HG02623 (cell line): ENCODE data around the gene PTPA.
"Not testable (repeated sequence)": the region's sequence is repeated elsewhere in the genome, so short reads cannot be mapped to it uniquely, and the experiment has no call there.

Source experiments
- ATAC-seq: cut with Tn5 transposase; IDR thresholded peaks from one replicate; pipeline ENCODE4 v1.9.1; 2021; ENCODE audit warnings: moderate library complexity; ENCODE audit not compliant: unreplicated experiment

Gene PTPA

GRCh38 chr9:129108805-129109536 is 2.2 kb upstream of the PTPA start:
- ATAC-seq = no peak

DNA sequence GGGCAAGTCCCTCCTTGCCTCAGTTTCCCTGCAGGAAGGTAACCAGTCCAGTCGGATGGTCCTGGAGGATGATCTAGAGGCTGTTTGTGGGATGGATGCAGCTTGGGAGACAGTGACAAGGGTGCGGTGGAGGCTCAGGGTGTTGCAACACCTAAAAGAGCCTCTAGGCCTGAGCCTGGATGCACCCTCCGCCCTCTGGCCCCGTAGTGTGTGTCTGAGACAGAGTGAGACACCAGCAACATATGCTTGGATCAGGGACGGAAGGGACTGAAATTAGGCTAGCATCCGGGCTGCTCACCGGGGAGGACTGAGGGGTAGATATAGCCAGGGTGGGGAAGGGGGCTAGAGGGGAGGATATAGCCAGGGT is 1.7 kb upstream of the PTPA start:
- ATAC-seq = no peak

- ATAC-seq = peak; percentile 2
These were observed 1.1 kb upstream of the PTPA start for GRCh38 chr9:129109952-129110739.

DNA sequence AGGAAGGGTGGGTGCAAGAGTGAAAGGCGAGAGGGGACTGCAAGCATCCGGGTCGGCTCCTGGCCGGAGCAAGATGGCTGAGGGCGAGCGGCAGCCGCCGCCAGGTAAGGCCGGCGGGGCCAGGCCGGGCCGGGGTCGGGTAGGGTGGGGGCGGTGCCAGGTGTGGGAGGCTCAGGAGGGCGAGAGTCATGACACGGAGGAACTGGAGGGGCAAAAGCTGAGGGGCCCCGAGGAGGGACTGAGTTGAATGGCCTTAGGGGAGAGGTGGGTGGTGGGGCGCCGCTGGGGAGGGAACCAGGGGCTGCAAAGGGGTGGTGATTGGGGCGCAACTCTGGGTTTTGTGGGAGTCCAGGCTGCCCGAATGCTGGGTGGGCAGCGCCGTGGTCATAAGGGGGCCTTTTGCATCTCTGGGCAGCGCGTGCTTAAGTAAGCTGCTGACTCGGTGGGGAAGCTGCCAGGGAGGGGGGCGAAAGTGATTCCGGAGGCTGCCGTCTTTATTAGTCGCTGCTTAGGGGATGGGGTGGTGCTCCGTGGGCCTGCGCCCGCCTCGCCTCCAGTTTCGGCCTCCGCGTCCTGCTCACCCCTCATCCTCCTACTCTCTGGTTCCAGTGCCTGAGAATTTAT is 425 bp downstream of the PTPA start:
- ATAC-seq = peak; percentile 14

DNA sequence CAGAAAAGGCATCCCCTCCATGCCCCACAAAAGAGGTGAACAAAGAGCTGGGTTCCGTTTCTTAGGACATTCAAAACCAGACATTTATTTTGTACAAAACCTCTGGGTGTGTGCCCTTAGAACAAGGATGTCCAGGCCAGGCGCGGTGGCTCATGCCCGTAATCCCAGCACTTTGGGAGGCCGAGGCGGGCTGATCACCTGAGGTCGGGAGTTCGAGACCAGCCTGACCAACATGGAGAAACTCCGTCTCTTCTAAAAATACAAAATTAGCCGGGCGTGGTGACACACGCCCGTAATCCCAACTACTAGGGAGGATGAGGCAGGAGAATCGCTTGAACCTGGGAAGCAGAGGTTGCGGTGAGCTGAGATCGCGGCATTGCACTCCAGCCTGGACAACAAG is 1.3 kb downstream of the PTPA start:
- not testable (repeated sequence) for ATAC-seq

DNA sequence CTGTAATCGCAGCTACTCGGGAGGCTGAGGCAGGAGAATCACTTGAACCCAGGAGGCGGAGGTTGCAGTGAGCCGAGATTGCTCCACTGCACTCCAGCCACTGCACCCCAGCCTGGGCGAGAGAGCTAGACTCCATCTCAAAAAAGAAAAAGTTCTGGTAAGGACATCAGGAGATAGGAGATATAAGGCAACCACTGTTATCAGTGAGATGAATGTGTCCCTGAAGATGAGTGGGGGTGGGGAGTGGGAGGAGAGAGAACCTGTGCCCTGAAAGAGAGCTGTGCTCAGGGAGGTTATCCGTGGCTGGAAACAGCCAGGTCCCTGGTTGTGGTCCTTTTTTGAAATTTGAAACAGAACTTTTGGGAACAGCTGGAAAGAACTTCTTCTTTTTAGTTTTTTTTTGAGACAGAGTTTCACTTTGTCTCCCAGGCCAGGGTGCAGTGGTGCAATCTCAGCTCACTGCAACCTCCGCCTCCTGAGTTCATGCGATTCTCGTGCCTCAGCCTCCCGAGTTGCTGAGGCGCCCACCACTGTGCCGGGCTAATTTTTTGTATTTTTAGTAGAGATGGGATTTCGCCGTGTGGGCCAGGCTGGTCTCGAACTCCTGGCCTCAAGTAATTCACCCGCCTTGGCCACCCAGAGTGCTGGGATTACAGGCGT is 2.6 kb downstream of the PTPA start:
- ATAC-seq = no peak

DNA sequence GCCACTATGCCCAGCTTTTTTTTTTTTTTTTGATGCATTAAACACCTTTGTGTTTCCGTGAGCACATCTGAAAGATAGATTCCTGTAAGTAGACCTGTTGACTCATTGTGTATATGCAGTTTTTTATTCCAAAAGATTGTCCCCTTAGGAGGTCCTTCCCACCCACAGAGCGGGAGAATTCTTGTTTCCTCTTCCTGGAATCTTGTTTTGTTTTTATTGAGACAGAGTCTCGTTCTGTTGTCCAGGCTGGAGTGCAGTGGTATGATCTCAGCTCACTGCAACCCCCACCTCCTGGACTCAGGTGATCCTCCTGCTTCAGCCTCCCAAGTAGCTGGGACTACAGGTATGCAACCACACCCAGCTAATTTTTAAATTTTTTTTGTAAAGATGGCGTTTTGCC is 7.6 kb downstream of the PTPA start:
- ATAC-seq = no peak

GRCh38 chr9:129121483-129121882 is 10.3 kb downstream of the PTPA start:
- no peak for ATAC-seq

DNA sequence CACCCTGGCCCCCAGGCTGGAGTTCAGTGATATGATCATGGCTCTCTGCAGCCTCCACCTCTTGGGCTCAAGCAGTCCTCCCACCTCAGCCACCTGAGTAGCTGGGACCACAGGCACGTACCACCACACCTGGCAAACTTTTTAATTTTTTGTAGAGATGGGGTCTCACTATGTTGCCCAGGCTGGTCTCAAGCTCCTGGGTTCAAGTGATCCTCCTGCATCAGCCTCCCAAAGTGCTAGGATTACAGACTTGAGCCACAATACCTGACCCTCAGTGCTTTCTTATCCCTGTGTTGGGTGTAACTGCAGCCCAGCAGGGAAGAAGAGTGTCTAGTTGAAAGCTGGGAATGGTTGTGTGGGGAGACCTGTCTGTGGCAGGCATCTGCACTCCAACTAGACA is 10.9 kb downstream of the PTPA start:
- no peak for ATAC-seq

DNA sequence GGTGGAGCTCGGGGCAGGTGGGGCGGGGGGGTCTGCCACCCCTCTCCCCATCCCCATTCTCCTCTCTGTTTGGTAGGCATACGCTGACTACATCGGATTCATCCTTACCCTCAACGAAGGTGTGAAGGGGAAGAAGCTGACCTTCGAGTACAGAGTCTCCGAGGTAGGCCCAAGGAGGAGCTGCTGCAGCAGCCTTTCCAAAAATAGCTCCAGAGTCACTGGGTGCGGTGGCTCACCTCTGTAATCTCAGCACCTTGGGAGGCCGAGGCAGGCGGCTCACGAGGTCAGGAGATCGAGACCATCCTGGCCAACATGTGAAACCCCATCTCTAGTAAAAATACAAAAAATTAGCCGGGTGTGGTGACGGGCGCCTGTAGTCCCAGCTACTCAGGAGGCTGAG is 11.8 kb downstream of the PTPA start:
- not testable (repeated sequence) for ATAC-seq

DNA sequence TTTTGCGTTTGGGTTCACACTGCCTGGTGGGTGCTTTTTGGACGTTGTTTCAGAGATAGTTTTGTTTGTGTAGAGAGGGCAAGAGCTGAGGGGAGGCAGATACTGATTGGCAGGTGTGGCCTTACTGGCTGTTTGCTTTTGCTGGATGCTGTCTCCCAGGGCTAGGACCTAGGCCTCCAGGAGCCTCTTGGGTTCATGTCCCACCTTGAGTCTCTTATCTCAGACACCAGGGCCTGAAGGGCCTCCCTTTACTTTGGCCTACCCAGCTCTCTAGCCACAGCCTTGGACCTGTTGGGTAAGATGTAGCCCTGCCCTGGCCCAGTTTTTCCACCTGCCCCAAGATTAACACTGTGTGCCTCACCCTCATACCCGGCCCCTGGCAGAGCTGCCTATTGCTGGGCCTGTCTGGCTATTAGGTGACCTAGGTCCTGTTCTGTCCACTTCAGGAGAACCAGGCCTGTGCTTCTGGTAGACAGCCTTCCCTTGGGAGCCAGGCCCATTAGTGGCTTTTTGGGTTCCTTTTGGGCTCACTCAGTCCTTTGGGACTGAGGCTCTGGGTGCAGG is 13.4 kb downstream of the PTPA start:
- ATAC-seq = no peak

- ATAC-seq = no peak
These were observed 14.3 kb downstream of the PTPA start for GRCh38 chr9:129125478-129125877.

GRCh38 chr9:129126749-129127618 is 15.8 kb downstream of the PTPA start:
- no peak for ATAC-seq

GRCh38 chr9:129128689-129129088 is 17.5 kb downstream of the PTPA start:
- ATAC-seq = no peak

DNA sequence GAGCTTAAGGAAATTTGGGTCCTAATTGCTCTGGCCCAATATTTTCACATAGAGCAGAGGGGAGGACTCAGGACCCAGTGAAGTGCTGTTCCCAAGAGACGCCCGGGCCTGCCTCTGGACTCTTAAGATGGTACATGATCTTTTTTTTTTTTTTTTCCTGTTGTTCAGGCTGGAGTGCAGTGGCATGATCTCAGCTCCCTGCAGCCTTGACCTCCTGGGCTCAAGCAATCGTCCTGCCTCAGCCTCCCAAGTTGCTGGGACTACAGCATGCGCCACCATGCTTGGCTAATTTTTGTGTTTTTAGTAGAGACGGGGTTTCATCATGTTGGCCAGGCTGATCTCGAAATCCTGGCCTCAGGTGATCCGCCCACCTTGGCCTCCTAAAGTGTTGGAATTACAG is 19.1 kb downstream of the PTPA start:
- ATAC-seq = not testable (repeated sequence)

GRCh38 chr9:129130791-129131190 is 19.6 kb downstream of the PTPA start:
- ATAC-seq = no peak

DNA sequence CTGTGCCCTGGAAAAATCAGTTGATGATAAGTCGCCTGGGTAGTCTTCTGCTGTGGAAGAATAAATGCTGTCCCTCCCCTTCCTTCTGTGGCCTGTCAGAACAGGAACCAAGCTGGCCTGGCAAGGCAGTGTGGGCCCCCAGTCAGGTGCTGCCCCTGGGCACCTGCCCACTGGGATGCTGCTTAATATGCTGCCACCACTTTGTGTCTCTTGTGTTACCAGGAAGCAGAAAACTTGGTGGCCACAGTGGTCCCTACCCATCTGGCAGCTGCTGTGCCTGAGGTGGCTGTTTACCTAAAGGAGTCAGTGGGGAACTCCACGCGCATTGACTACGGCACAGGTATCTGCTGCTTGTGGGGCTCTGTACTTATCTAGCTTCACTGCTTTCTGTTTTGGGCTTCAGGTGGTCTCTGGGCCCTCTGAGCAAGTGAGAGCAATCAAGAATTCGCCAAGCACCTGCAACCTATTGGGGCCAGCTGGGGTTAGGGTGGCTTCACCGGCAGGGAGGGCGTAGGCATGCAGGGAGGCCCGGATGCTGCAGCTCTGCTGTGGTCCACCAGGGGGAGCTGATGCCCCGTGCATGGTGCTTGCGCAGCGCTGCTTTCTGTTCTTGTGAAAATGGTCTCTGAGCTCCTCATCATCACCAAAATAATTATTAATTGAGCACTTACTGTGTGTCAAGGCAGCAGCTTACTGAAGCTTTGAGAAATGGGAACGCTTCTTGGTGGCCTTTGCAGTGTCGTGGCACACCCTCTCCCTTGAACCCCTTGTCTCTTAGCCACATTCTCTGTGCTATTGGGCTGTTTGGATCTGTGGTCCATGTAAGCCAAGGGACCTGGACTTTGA is 20.3 kb downstream of the PTPA start:
- ATAC-seq = no peak

GRCh38 chr9:129133082-129133481 is 21.9 kb downstream of the PTPA start:
- ATAC-seq = no peak

DNA sequence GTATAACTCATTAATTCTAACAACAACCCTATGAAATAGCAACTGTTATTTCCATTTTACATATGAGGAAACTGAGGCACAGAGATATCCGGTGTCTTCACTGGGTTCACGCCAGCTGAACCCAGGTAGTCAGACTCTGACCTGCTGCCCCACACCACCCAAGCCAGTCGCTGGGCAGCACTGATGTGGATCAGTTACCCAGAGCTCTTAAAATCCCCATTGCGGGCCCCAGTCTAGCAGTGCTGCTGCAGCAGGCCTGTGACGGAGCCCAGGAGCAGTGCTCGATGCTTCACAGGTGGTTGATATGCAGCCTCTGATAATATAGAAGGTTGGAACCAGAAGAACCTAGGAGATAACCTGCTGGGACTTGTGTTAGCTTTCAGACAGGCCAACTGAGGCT is 24.3 kb downstream of the PTPA start:
- ATAC-seq = no peak
